Colonic mucosa (tissue), 4 donors: Measurements from ENCODE around the gene EREG. TPM values are rescaled to one million over a fixed set of nuclear protein-coding genes. Genes with fewer than 3 reads are reported as not detected.

ENCODE experiments used
- DNase-seq: peaks from one replicate; pipeline ENCODE4 v3.0.0-alpha.2; 2020
- H3K27ac ChIP-seq: fragments of 200-600 bp; one replicate; pipeline ENCODE4 v1.8.0; 2021
- H3K27me3 ChIP-seq: fragments of 200-600 bp; one replicate; pipeline ENCODE4 v1.8.0; 2021
- H3K36me3 ChIP-seq: fragments of 200-600 bp; one replicate; pipeline ENCODE4 v1.8.0; 2021
- H3K4me1 ChIP-seq: fragments of 200-600 bp; one replicate; pipeline ENCODE4 v1.8.0; 2021; ENCODE audit warnings: mild to moderate bottlenecking
- H3K4me3 ChIP-seq: fragments of 200-600 bp; one replicate; pipeline ENCODE4 v1.8.0; 2021
- H3K9ac ChIP-seq, 2 donors: one replicate each; pipeline ENCODE4 v1.7.0; 2013; ENCODE audit warnings: control low read depth in 2 of 2, low read depth in 2 of 2, low read length in 2 of 2
- H3K9me3 ChIP-seq: fragments of 200-600 bp; one replicate; pipeline ENCODE4 v1.8.0; 2021
- CTCF ChIP-seq: fragments of 200-600 bp; IDR thresholded peaks from one replicate; pipeline ENCODE4 v1.8.0; 2022; ENCODE audit warnings: antibody characterized with exemption, mild to moderate bottlenecking
- intact Hi-C: fragments of 100-400 bp; cut with DNase I; formaldehyde crosslinking; loops from one replicate; pipeline ENCODE4 v1.14.1; 2022
- total RNA-seq, 2 donors: library from RNA; stranded (reverse); fragmentation: NEBNext Ultra II Directional in 1 of 2; extraction: Animal tissue kit (Norgen Biotek cat#: 25700) in 1 of 2; gene quantifications; one replicate each; pipeline ENCODE4 v1.2.1, GENCODE V29; 2021
- donor health status: healthy.
- donor health status: DM: no; HTN: no; CAD: no.
- donor health status: DM: no; HTN: no; CAD: no.

Gene EREG
- total RNA-seq, 2 donors from 2014 or later = 2.4 to 3.5 TPM

- Histone ChIP-seq H3K9me3 (no peaks in the 10 kb centered on the region), H3K27me3 (no peaks in the 10 kb centered on the region), H3K36me3 (no peaks in the 10 kb centered on the region), H3K27ac (no peak overlapping the region), H3K4me3 (no peak overlapping the region), H3K4me1 (no peaks in the 10 kb centered on the region), H3K9ac (no peak overlapping the region)
- no peak for DNase-seq
- intact Hi-C loops = no loop called here
- no peak for TF ChIP-seq CTCF
Measured at GRCh38 chr4:74414149-74414809, 49.3 kb downstream of the EREG start.

GRCh38 chr4:74415602-74416300 is 50.8 kb downstream of the EREG start:
- H3K9me3 ChIP-seq = no peaks in the 10 kb centered on the region
- no peak overlapping the region for H3K27ac ChIP-seq
- H3K4me1 ChIP-seq = no peaks in the 10 kb centered on the region
- no peak for DNase-seq
- H3K36me3 ChIP-seq = no peaks in the 10 kb centered on the region
- intact Hi-C loops = no loop called here
- no peak for TF ChIP-seq CTCF
- H3K9ac ChIP-seq = no peak overlapping the region
- H3K4me3 ChIP-seq = no peak overlapping the region
- no peaks in the 10 kb centered on the region for H3K27me3 ChIP-seq

- Histone ChIP-seq H3K27ac (no peak overlapping the region), H3K4me1 (no peaks in the 10 kb centered on the region), H3K9ac (no peak overlapping the region), H3K36me3 (no peaks in the 10 kb centered on the region), H3K27me3 (no peaks in the 10 kb centered on the region), H3K4me3 (no peak overlapping the region), H3K9me3 (no peaks in the 10 kb centered on the region)
- no peak for TF ChIP-seq CTCF
- intact Hi-C loops = no loop called here
- DNase-seq = no peak
Measured at GRCh38 chr4:74418063-74418670, 53.2 kb downstream of the EREG start.

- no peaks in the 10 kb centered on the region for H3K4me1 ChIP-seq
- DNase-seq = no peak
- TF ChIP-seq CTCF = no peak
- no peak overlapping the region for H3K27ac ChIP-seq
- no peak overlapping the region for H3K9ac ChIP-seq
- H3K4me3 ChIP-seq = no peak overlapping the region
- no peaks in the 10 kb centered on the region for H3K27me3 ChIP-seq
- H3K9me3 ChIP-seq = no peaks in the 10 kb centered on the region
- intact Hi-C loops = no loop called here
- H3K36me3 ChIP-seq = no peaks in the 10 kb centered on the region
Measured at GRCh38 chr4:74420863-74421262, 55.9 kb downstream of the EREG start.

- intact Hi-C loops = no loop called here
- Histone ChIP-seq H3K9me3 (no peaks in the 10 kb centered on the region), H3K36me3 (no peaks in the 10 kb centered on the region), H3K4me3 (no peak overlapping the region), H3K27ac (no peak overlapping the region), H3K9ac (no peak overlapping the region), H3K27me3 (no peaks in the 10 kb centered on the region), H3K4me1 (no peaks in the 10 kb centered on the region)
- no peak for DNase-seq
- TF ChIP-seq CTCF = no peak
Measured at GRCh38 chr4:74423104-74423503, 58.2 kb downstream of the EREG start.
